ENCODE data around the gene SIM2. TPM values are rescaled to one million over a fixed set of nuclear protein-coding genes. Genes with fewer than 3 reads are reported as not detected.
A peak's percentile ranks its signal among the peaks of the same experiment; 100 is the strongest.

The SIM2 gene
- total RNA-seq, 4 donors from 2014 or later, result 1.00 to 9.3 (median 4.1) TPM

- H3K27ac ChIP-seq, result peak overlapping the region in 3 of 4 donors; percentile 27 to 82 (median 63)
- no peak for TF ChIP-seq POLR2A (IDR thresholded peaks at IDR 0.05)
- TF ChIP-seq CTCF (IDR thresholded peaks at IDR 0.05 in 4 of 5, conservative IDR thresholded peaks at IDR 0.05 in 1 of 5), result no peak
- H3K27me3 ChIP-seq, result peaks cover 29 to 97% (median 96%) of the 10 kb centered on the region in 3 donors
- H3K4me1 ChIP-seq, result peaks cover 25 to 29% of the 10 kb centered on the region in 2 donors
- in situ Hi-C loops (cut with MboI; ENCODE audit: low sequenced_read_pairs in 4 of 4) (no loop called here), intact Hi-C loops (cut with DNase I; ENCODE audit: low total_unique reads) (no loop called here)
- no peaks in the 10 kb centered on the region for H3K9me3 ChIP-seq
- DNase-seq, result no peak
- ATAC-seq, result peak in 1 of 2 donors; percentile 16
- H3K4me3 ChIP-seq, result peak overlapping the region; percentile 57 to 65 (median 60)
- no peaks in the 10 kb centered on the region for H3K36me3 ChIP-seq
Observed at GRCh38 chr21:36700971-36701755, 2.2 kb downstream of the SIM2 start.

GRCh38 chr21:36701756-36702621 lies 3.1 kb downstream of the SIM2 start:
- in situ Hi-C loops (cut with MboI; ENCODE audit: low sequenced_read_pairs in 4 of 4) (no loop called here), intact Hi-C loops (cut with DNase I; ENCODE audit: low total_unique reads) (no loop called here)
- Histone ChIP-seq H3K9me3 (no peaks in the 10 kb centered on the region), H3K4me1 (peaks cover 25 to 29% of the 10 kb centered on the region in 2 donors), H3K4me3 (peak overlapping the region in 3 of 4 donors; percentile 57 to 65 (median 59)), H3K27me3 (peaks cover 31 to 97% (median 96%) of the 10 kb centered on the region in 3 donors), H3K36me3 (no peaks in the 10 kb centered on the region), H3K27ac (peak overlapping the region in 1 of 4 donors; percentile 82)
- DNase-seq, result no peak
- ATAC-seq, result no peak
- no peak for TF ChIP-seq POLR2A (IDR thresholded peaks at IDR 0.05)
- no peak for TF ChIP-seq CTCF (IDR thresholded peaks at IDR 0.05 in 4 of 5, conservative IDR thresholded peaks at IDR 0.05 in 1 of 5)

- ATAC-seq (no peak), DNase-seq (no peak)
- H3K36me3 ChIP-seq, result no peaks in the 10 kb centered on the region
- intact Hi-C loops (cut with DNase I; ENCODE audit: low total_unique reads) (no loop called here), in situ Hi-C loops (cut with MboI; ENCODE audit: low sequenced_read_pairs in 4 of 4) (no loop called here)
- no peak overlapping the region for H3K4me3 ChIP-seq
- TF ChIP-seq CTCF (IDR thresholded peaks at IDR 0.05 in 4 of 5, conservative IDR thresholded peaks at IDR 0.05 in 1 of 5) (no peak), POLR2A (IDR thresholded peaks at IDR 0.05) (no peak)
- H3K4me1 ChIP-seq, result peaks cover 25 to 31% of the 10 kb centered on the region in 2 donors
- H3K27ac ChIP-seq, result no peak overlapping the region
- H3K27me3 ChIP-seq, result peaks cover 28 to 97% (median 96%) of the 10 kb centered on the region in 3 donors
- no peaks in the 10 kb centered on the region for H3K9me3 ChIP-seq
Observed at GRCh38 chr21:36702622-36702968, 3.7 kb downstream of the SIM2 start.

GRCh38 chr21:36703123-36703522 lies 4.2 kb downstream of the SIM2 start:
- no peak for ATAC-seq
- intact Hi-C loops (cut with DNase I; ENCODE audit: low total_unique reads), result no loop called here
- H3K36me3 ChIP-seq, result no peaks in the 10 kb centered on the region
- no peak for DNase-seq
- in situ Hi-C loops (cut with MboI; ENCODE audit: low sequenced_read_pairs in 4 of 4), result no loop called here
- H3K4me3 ChIP-seq, result no peak overlapping the region
- TF ChIP-seq CTCF (IDR thresholded peaks at IDR 0.05 in 4 of 5, conservative IDR thresholded peaks at IDR 0.05 in 1 of 5), result no peak
- no peak for TF ChIP-seq POLR2A (IDR thresholded peaks at IDR 0.05)
- H3K9me3 ChIP-seq, result no peaks in the 10 kb centered on the region
- peaks cover 28 to 29% of the 10 kb centered on the region in 2 donors for H3K4me1 ChIP-seq
- H3K27me3 ChIP-seq, result peaks cover 23 to 97% (median 96%) of the 10 kb centered on the region in 3 donors
- H3K27ac ChIP-seq, result no peak overlapping the region
